ENCODE results near the gene KCNH4. TPM values are rescaled to one million over a fixed set of nuclear protein-coding genes. Genes with fewer than 3 reads are reported as not detected.
A peak's percentile ranks its signal among the peaks of the same experiment; 100 is the strongest.

Gene KCNH4
- total RNA-seq, 2 experiments from 2014 or later, result not detected

- H3K9me2 ChIP-seq (ENCODE audit: insufficient read depth, low read length), result no peaks in the 10 kb centered on the region
- H3K9me3 ChIP-seq (ENCODE audit: low read length), result no peaks in the 10 kb centered on the region
- no peak for DNase-seq (ENCODE audit: low spot score)
- H2AFZ ChIP-seq (ENCODE audit: low read length), result no peak overlapping the region
- CTCF ChIA-PET (ENCODE audit: unreplicated experiment), result interaction anchor here (1.3 to 2.1 kb wide), 3 partner anchors 12 to 104 kb away, joined by 3 to 12 read pairs (median 4); partner anchors contain the start of gene DNAJC7
- H4K20me1 ChIP-seq (ENCODE audit: insufficient read depth, low read length), result no peaks in the 10 kb centered on the region
- POLR2A ChIA-PET, result interaction anchor here (1.1 to 1.9 kb wide), 3 partner anchors 11 to 99 kb away, joined by 4 to 12 read pairs (median 4); partner anchors contain the start of gene NKIRAS2
- peak overlapping the region; percentile 46 for H3K27ac ChIP-seq (ENCODE audit: low read depth, low read length, poor library complexity, severe bottlenecking)
- TSS peak; percentile 73 for BruUV-seq (replicated peaks)
- TF ChIP-seq EZH2phosphoT487 (IDR thresholded peaks at IDR 0.05; ENCODE audit: borderline replicate concordance, low read depth, low read length) (no peak), CTCF (conservative IDR thresholded peaks at IDR 0.05; ENCODE audit: low read length) (no peak)
- H3K79me2 ChIP-seq (ENCODE audit: insufficient read depth, low read depth, low read length), result peaks cover 3% of the 10 kb centered on the region; the same call in 1 of the 2 replicates
- intact Hi-C loops (cut with micrococcal nuclease; ENCODE audit: unreplicated experiment), result loop anchor here (10.0 kb wide), 2 partner anchors 266 to 384 kb away; partner anchors contain the start of genes HAP1 and STAT3
- peaks cover 61% of the 10 kb centered on the region for H3K4me1 ChIP-seq (ENCODE audit: insufficient read depth, low read length, poor library complexity, severe bottlenecking)
- H3K4me3 ChIP-seq (ENCODE audit: low read depth, low read length, poor library complexity, severe bottlenecking), result peak overlapping the region; percentile 77
- H3K36me3 ChIP-seq (ENCODE audit: insufficient read depth, low read length), result peaks cover 41% of the 10 kb centered on the region; the same call in 1 of the 2 replicates
- H3K4me2 ChIP-seq (ENCODE audit: low read length), result peak overlapping the region; percentile 86
Measured at GRCh38 chr17:42119301-42119700, 61.6 kb downstream of the KCNH4 start.

DNA sequence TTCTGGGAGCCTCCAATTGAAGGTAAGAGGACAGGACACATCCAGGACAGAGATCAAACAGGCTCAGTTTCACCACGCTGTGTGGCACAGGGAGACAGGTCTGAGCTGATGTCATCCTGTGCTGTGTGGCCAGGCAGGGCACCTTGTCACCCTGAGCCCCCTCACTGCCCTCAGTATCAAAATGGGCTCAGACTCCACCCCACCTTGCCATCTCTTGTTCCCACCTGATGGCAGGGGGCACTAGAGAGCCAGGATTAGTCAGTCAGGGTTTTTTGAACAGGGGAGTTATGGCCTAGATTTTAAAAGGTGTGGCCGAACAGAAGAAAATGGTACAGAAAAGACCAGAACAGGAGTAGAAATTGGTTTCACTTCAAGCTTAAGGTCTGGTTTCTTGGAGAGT, 62.4 kb downstream of the KCNH4 start:
- Histone ChIP-seq H3K4me3 (ENCODE audit: low read depth, low read length, poor library complexity, severe bottlenecking) (no peak overlapping the region), H3K9me2 (ENCODE audit: insufficient read depth, low read length) (no peaks in the 10 kb centered on the region), H3K79me2 (ENCODE audit: insufficient read depth, low read depth, low read length) (peaks cover 3% of the 10 kb centered on the region; the same call in 1 of the 2 replicates), H4K20me1 (ENCODE audit: insufficient read depth, low read length) (no peaks in the 10 kb centered on the region), H3K27ac (ENCODE audit: low read depth, low read length, poor library complexity, severe bottlenecking) (peak overlapping the region; percentile 46), H2AFZ (ENCODE audit: low read length) (no peak overlapping the region), H3K9me3 (ENCODE audit: low read length) (no peaks in the 10 kb centered on the region), H3K36me3 (ENCODE audit: insufficient read depth, low read length) (peaks cover 47% of the 10 kb centered on the region), H3K4me2 (ENCODE audit: low read length) (peak overlapping the region; percentile 86; the same call in 1 of the 2 replicates), H3K4me1 (ENCODE audit: insufficient read depth, low read length, poor library complexity, severe bottlenecking) (peaks cover 66% of the 10 kb centered on the region)
- ChIA-PET POLR2A (interaction anchor here (1.1 to 1.5 kb wide), 3 partner anchors 17 to 152 kb away, joined by 3 to 4 read pairs (median 3); partner anchors contain the start of gene CNP), CTCF (ENCODE audit: unreplicated experiment) (interaction anchor here (1.3 kb wide), 1 partner anchor 101 kb away, joined by 4 read pairs; the partner anchor contains the start of gene DNAJC7)
- intact Hi-C loops (cut with micrococcal nuclease; ENCODE audit: unreplicated experiment), result loop anchor here (1.0 to 10.0 kb wide), 3 partner anchors 63 to 384 kb away; partner anchors contain the start of genes HAP1, KCNH4 and STAT3
- peak; percentile 90 for TF ChIP-seq CTCF (conservative IDR thresholded peaks at IDR 0.05; ENCODE audit: low read length)
- TF ChIP-seq EZH2phosphoT487 (IDR thresholded peaks at IDR 0.05; ENCODE audit: borderline replicate concordance, low read depth, low read length), result no peak
- no TSS peak for BruUV-seq (replicated peaks)
- peak; percentile 71 for DNase-seq (ENCODE audit: low spot score)

DNA sequence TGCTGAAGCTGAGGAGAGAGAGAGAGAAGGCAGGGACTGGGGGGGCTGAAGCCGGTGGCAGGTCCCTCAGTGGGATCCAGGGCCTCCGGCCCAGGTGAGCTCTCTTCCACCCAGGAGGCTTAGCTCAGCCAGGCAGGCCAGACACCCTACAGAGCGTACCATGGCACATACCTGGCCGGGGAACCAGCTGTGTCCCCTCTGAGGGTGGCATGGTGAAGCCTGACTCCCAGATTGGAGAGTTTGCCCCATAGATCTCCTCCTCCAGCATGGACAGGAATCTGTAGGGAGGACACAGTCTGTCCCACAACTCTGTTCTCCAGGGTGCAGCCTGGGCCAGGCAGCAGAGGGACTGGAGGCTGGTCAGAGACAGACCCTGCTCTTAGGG, 62.8 kb downstream of the KCNH4 start:
- intact Hi-C loops (cut with micrococcal nuclease; ENCODE audit: unreplicated experiment), result loop anchor here (1.0 to 10.0 kb wide), 3 partner anchors 63 to 383 kb away; partner anchors contain the start of genes HAP1, KCNH4 and STAT3
- ChIA-PET CTCF (ENCODE audit: unreplicated experiment) (interaction anchor here (0.6 to 1.3 kb wide), 2 partner anchors 20 to 101 kb away, joined by 3 to 4 read pairs; partner anchors contain the start of genes DNAJC7 and ZNF385C), POLR2A (interaction anchor here (1.2 to 1.5 kb wide), 2 partner anchors 76 to 152 kb away, joined by 3 read pairs; partner anchors contain the start of gene CNP)
- peaks cover 49% of the 10 kb centered on the region for H3K36me3 ChIP-seq (ENCODE audit: insufficient read depth, low read length)
- no peak overlapping the region for H3K4me3 ChIP-seq (ENCODE audit: low read depth, low read length, poor library complexity, severe bottlenecking)
- H3K4me2 ChIP-seq (ENCODE audit: low read length), result peak overlapping the region; percentile 86; the same call in 1 of the 2 replicates
- H3K27ac ChIP-seq (ENCODE audit: low read depth, low read length, poor library complexity, severe bottlenecking), result no peak overlapping the region
- no peak for DNase-seq (ENCODE audit: low spot score)
- peaks cover 70% of the 10 kb centered on the region for H3K4me1 ChIP-seq (ENCODE audit: insufficient read depth, low read length, poor library complexity, severe bottlenecking)
- no TSS peak for BruUV-seq (replicated peaks)
- H4K20me1 ChIP-seq (ENCODE audit: insufficient read depth, low read length), result no peaks in the 10 kb centered on the region
- no peaks in the 10 kb centered on the region for H3K9me3 ChIP-seq (ENCODE audit: low read length)
- no peak overlapping the region for H2AFZ ChIP-seq (ENCODE audit: low read length)
- TF ChIP-seq CTCF (conservative IDR thresholded peaks at IDR 0.05; ENCODE audit: low read length) (no peak), EZH2phosphoT487 (IDR thresholded peaks at IDR 0.05; ENCODE audit: borderline replicate concordance, low read depth, low read length) (no peak)
- H3K9me2 ChIP-seq (ENCODE audit: insufficient read depth, low read length), result no peaks in the 10 kb centered on the region
- peaks cover 3% of the 10 kb centered on the region; the same call in 1 of the 2 replicates for H3K79me2 ChIP-seq (ENCODE audit: insufficient read depth, low read depth, low read length)

All from OCI-LY7 (cell line).